Bronchial epithelial cell (primary cell): ENCODE measurements around the gene MINDY4B. TPM values are rescaled to one million over a fixed set of nuclear protein-coding genes. Genes with fewer than 3 reads are reported as not detected.

Experiments used
- DNase-seq: peaks from one replicate; pipeline ENCODE4 v3.0.0-alpha.2; 2010; ENCODE audit warnings: low read depth
- FAIRE-seq: peaks from 2 replicates; lab custom pipeline; 2011; peaks lifted over from hg19 to GRCh38; lab: Jason Lieb, UNC
- H3K27me3 ChIP-seq: 2 replicates; pipeline ENCODE4 v1.5.1; 2011; ENCODE audit warnings: low read length; ENCODE audit not compliant: control insufficient read depth, insufficient read depth
- H3K36me3 ChIP-seq: 2 replicates; pipeline ENCODE4 v1.5.1; 2011; ENCODE audit warnings: low read length; ENCODE audit not compliant: control insufficient read depth, insufficient read depth
- H3K4me3 ChIP-seq: 2 replicates; pipeline ENCODE4 v1.5.1; 2011; ENCODE audit warnings: mild to moderate bottlenecking, low read depth, low read length, control low read depth
- total RNA-seq: library from RNA; depleted of rRNA; stranded (reverse); fragments of >200 nt; gene quantifications from 2 replicates; pipeline ENCODE4 v1.2.1, GENCODE V29; 2014
- TF ChIP-seq, protein P1 (sequence below): IDR thresholded peaks from 2 replicates; pipeline ENCODE4 v1.5.1; 2011; ENCODE audit warnings: mild to moderate bottlenecking, moderate library complexity, low read length, control low read depth, inconsistent platforms; ENCODE audit not compliant: insufficient read depth, severe bottlenecking

The MINDY4B gene
- total RNA-seq, 1 donor from 2014 or later: not detected

GRCh38 chr3:150922611-150923010 lies 17.4 kb upstream of the MINDY4B start:
- FAIRE-seq (no peak), DNase-seq (no peak)
- no peak overlapping the region for H3K4me3 ChIP-seq
- H3K27me3 ChIP-seq: peaks cover 3% of the 10 kb centered on the region
- TF ChIP-seq, protein P1, sequence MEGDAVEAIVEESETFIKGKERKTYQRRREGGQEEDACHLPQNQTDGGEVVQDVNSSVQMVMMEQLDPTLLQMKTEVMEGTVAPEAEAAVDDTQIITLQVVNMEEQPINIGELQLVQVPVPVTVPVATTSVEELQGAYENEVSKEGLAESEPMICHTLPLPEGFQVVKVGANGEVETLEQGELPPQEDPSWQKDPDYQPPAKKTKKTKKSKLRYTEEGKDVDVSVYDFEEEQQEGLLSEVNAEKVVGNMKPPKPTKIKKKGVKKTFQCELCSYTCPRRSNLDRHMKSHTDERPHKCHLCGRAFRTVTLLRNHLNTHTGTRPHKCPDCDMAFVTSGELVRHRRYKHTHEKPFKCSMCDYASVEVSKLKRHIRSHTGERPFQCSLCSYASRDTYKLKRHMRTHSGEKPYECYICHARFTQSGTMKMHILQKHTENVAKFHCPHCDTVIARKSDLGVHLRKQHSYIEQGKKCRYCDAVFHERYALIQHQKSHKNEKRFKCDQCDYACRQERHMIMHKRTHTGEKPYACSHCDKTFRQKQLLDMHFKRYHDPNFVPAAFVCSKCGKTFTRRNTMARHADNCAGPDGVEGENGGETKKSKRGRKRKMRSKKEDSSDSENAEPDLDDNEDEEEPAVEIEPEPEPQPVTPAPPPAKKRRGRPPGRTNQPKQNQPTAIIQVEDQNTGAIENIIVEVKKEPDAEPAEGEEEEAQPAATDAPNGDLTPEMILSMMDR: no peak
- H3K36me3 ChIP-seq: no peaks in the 10 kb centered on the region

GRCh38 chr3:150921209-150921608 lies 16.0 kb upstream of the MINDY4B start:
- Histone ChIP-seq H3K4me3 (no peak overlapping the region), H3K36me3 (no peaks in the 10 kb centered on the region), H3K27me3 (peaks cover 3% of the 10 kb centered on the region)
- FAIRE-seq: no peak
- peak; percentile 47 for DNase-seq
- TF ChIP-seq, protein P1: no peak

DNA sequence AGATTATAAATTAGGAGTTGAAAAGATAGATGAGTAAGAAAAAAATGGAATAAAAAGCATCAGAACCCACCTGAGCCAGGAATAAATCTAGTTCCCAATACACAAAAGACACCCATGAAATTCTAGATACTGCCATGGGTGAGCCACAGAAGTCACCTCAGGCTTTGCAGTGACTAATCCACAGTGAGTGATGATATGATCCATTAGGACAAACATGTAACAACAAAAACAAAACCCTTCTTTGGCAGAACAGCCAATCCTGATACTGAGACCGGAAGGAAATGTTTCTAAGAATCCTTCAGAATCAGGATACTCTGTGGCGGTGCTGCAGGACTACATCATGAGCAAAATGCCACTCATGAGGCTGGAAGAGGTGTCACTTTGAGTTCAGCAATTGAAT lies 15.0 kb upstream of the MINDY4B start:
- TF ChIP-seq, protein P1: no peak
- Histone ChIP-seq H3K36me3 (no peaks in the 10 kb centered on the region), H3K27me3 (peaks cover 3% of the 10 kb centered on the region), H3K4me3 (no peak overlapping the region)
- FAIRE-seq (no peak), DNase-seq (peak; percentile 83)

GRCh38 chr3:150917951-150918350 lies 12.7 kb upstream of the MINDY4B start:
- TF ChIP-seq, protein P1: no peak
- Histone ChIP-seq H3K36me3 (no peaks in the 10 kb centered on the region), H3K4me3 (no peak overlapping the region), H3K27me3 (peaks cover 3% of the 10 kb centered on the region)
- no peak for FAIRE-seq
- peak; percentile 25 for DNase-seq

DNA sequence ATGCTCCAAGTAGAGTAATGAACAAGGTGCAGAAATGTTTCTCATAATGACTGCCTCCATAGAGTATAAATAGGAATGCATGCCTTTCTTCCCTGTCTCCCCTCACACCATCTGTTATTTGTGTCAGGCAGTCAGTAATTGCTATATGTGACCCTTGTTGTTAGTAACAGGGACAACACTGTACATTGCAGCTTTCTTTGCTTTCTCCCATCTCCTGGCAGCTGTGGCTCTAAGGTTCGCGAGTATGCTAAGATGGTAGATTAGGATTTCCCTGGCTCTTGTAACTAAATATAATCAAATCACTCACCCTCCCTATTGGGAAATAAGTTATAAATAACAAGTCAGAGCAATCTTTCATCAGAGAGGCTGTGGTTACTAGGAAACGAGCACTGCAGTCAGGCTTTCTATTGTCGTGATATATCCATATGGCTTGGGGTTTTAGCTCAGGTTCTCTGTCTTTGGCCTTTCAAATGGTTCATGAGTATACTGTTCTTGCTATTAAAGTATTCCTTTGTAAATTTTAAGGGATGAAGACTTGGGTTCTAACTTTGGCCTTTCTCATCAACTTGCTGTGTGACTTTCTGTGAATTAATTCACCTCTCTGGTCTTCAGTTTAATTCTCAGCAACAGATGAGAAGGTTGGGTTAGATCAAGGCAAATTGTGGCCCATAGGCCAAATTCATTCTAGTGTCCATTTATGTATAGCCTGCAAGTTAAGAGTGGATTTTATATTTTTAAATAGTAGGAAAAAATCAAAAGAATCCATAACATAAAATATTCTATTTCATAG lies 8.1 kb upstream of the MINDY4B start:
- TF ChIP-seq, protein P1: no peak
- Histone ChIP-seq H3K36me3 (no peaks in the 10 kb centered on the region), H3K4me3 (no peak overlapping the region), H3K27me3 (peaks cover 5% of the 10 kb centered on the region)
- FAIRE-seq (no peak), DNase-seq (no peak)
